ENCODE data around the gene NMRAL1.

GRCh38 chr16:4520913-4521312 lies 46.5 kb upstream of the NMRAL1 start:
- TF ChIP-seq CTCF (IDR thresholded peaks at IDR 0.05; ENCODE audit: low read depth, low read length, poor library complexity, severe bottlenecking) (no peak), EZH2phosphoT487 (IDR thresholded peaks at IDR 0.05; ENCODE audit: borderline replicate concordance, low read length) (no peak)

All from DOHH2 (cell line).